Measurements from ENCODE around the gene LSM12. TPM values are rescaled to one million over a fixed set of nuclear protein-coding genes. Genes with fewer than 3 reads are reported as not detected.

The LSM12 gene
- total RNA-seq, 3 donors from 2014 or later: 77.6 to 88.2 (median 85.9) TPM

DNA sequence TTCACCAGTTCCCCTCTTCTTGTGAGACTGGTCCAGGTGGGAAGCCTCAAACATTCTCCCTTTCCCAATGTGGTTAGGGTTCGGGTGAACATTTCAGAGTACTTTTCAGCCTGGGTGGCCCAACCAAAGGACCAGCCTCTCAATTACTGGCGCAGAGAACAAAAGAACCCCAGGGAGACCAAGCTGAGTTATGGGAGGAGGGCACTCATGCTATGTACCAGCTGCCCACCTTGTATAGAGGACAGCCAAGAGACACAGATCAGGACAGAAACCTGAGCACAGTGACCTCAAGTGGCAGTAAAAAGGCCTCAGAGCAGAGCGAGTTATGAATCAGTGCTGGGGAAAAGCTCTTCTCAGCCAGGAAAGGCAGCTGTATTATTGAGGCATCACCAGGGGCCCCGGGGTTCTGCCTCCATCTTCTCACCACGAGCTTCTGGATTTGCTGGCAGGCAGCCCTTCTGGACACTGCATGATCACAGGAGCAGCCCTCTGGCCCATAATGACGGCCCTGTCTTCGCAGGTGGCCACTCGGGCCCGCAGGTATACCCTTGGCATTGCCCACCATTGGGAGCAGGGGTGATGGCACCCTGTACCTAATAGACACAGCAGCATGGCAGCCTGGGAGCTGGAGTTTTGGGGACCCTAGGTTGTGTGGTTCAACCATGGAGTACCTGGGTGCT is 7.9 kb upstream of the LSM12 start:
- ATAC-seq: no peak
- no peaks in the 10 kb centered on the region for H3K9me3 Mint-ChIP-seq
- H3K27me3 Mint-ChIP-seq (ENCODE audit: low read depth): no peaks in the 10 kb centered on the region
- peaks cover 10% of the 10 kb centered on the region for H3K36me3 Mint-ChIP-seq (ENCODE audit: insufficient read depth)
- H3K4me3 Mint-ChIP-seq: no peak overlapping the region
- no peak for DNase-seq
- H3K4me1 Mint-ChIP-seq (ENCODE audit: low read depth): peaks cover 20% of the 10 kb centered on the region

DNA sequence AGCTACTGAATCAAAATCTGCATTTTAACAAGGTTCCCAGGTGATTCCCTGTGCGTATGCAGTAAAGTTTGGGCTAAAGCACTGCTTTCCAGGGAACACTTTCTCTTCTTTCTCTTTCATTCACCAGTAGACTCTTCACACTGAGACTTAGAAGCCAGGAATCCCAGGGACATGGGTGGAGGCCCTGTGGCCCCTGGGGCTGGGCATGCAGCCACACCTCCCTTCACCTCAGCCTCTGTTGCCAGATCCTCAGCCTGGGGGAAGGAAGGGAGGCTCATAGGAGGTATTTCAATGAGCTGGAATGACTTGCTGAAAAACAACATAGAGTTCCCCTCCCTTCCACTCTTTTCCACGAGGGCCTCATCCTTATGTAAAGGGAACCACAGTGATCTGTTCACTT is 5.3 kb upstream of the LSM12 start:
- ATAC-seq: no peak
- no peaks in the 10 kb centered on the region for H3K27me3 Mint-ChIP-seq (ENCODE audit: low read depth)
- no peaks in the 10 kb centered on the region for H3K9me3 Mint-ChIP-seq
- DNase-seq: no peak
- H3K36me3 Mint-ChIP-seq (ENCODE audit: insufficient read depth): peaks cover 8% of the 10 kb centered on the region
- peak overlapping the region; percentile 93 for H3K4me3 Mint-ChIP-seq
- peaks cover 25% of the 10 kb centered on the region for H3K4me1 Mint-ChIP-seq (ENCODE audit: low read depth)

- no peaks in the 10 kb centered on the region for H3K27me3 Mint-ChIP-seq (ENCODE audit: low read depth)
- ATAC-seq: no peak
Measured at GRCh38 chr17:44071198-44071520, 4.7 kb upstream of the LSM12 start.

GRCh38 chr17:44070455-44071197 is 4.2 kb upstream of the LSM12 start, which contains the start of gene G6PC3:
Gene G6PC3 (plus strand): TSS chr17:44070735. CDS start chr17:44070966, 231 bp downstream.
- Mint-ChIP-seq H3K4me1 (ENCODE audit: low read depth) (peaks cover 31% of the 10 kb centered on the region), H3K4me3 (peak within 1 kb of the TSS; percentile 93), H3K36me3 (ENCODE audit: insufficient read depth) (peaks cover 6% of the 10 kb centered on the region), H3K9me3 (no peaks in the 10 kb centered on the region), H3K27me3 (ENCODE audit: low read depth) (no peaks in the 10 kb centered on the region)
- ATAC-seq (peak; percentile 67 to 69), DNase-seq (peak; percentile 64)

More at GRCh38 chr17:44071198-44071520, 4.7 kb upstream of the LSM12 start:
- peaks cover 8% of the 10 kb centered on the region for H3K36me3 Mint-ChIP-seq (ENCODE audit: insufficient read depth)
- peaks cover 29% of the 10 kb centered on the region for H3K4me1 Mint-ChIP-seq (ENCODE audit: low read depth)
- no peaks in the 10 kb centered on the region for H3K9me3 Mint-ChIP-seq
- peak overlapping the region; percentile 93 for H3K4me3 Mint-ChIP-seq
- no peak for DNase-seq

- H3K4me1 Mint-ChIP-seq (ENCODE audit: low read depth): peaks cover 34% of the 10 kb centered on the region
- ATAC-seq: no peak
- H3K9me3 Mint-ChIP-seq: no peaks in the 10 kb centered on the region
- H3K27me3 Mint-ChIP-seq (ENCODE audit: low read depth): no peaks in the 10 kb centered on the region
- peak overlapping the region; percentile 93 for H3K4me3 Mint-ChIP-seq
- H3K36me3 Mint-ChIP-seq (ENCODE audit: insufficient read depth): peaks cover 3% of the 10 kb centered on the region
- no peak for DNase-seq
Measured at GRCh38 chr17:44069974-44070454, 3.5 kb upstream of the LSM12 start.

DNA sequence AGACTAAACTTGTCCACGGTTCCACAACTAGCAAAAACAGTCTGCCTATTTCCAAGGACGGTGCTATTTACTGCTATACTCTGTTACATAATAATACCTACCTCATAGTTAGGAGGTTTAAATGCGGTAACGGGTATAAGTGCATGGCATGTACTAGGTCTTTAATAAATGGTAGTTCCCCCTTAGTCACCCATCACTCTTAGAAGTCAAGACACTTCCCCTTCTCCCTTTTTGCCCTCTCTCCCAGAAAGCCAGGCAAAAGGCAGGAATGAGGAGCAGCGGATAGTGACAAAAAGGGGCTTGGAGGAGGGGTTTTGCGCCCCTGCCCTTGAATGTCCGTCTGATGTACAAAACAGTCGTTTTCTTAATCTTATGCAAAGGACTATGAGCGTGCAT is 1.1 kb upstream of the LSM12 start:
- ATAC-seq (no peak), DNase-seq (no peak)
- Mint-ChIP-seq H3K36me3 (ENCODE audit: insufficient read depth) (peaks cover 11% of the 10 kb centered on the region), H3K27me3 (ENCODE audit: low read depth) (no peaks in the 10 kb centered on the region), H3K4me3 (peak overlapping the region; percentile 91), H3K4me1 (ENCODE audit: low read depth) (peaks cover 48% of the 10 kb centered on the region), H3K9me3 (no peaks in the 10 kb centered on the region)

DNA sequence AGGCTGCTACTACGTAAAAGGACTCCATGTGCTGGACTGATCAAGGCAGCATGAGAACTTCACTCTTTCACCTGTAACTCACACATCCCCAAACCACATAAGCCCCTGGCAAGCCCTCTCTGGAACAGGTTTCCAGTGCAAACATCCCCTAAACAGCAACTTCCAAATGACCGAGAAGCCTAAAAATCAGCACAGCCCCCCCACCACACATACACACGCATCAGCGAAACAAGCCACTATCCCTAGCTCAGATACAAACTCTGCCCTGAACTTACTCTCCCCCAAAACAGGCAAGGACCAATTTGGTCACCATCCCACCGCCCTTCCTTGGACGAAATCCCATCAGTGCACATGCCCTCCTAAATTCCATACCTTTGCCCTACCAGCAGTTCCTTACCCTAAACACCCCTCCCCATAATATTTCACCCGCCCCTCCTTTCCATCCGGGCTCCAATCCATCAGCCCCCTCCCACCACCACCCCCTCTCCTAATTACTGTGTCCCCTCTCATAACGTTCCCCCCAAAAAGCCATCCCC is 735 bp downstream of the LSM12 start:
- Mint-ChIP-seq H3K9me3 (no peaks in the 10 kb centered on the region), H3K4me3 (peak overlapping the region; percentile 91), H3K36me3 (ENCODE audit: insufficient read depth) (peaks cover 18% of the 10 kb centered on the region), H3K4me1 (ENCODE audit: low read depth) (peaks cover 43% of the 10 kb centered on the region), H3K27me3 (ENCODE audit: low read depth) (no peaks in the 10 kb centered on the region)
- DNase-seq (no peak), ATAC-seq (no peak)

DNA sequence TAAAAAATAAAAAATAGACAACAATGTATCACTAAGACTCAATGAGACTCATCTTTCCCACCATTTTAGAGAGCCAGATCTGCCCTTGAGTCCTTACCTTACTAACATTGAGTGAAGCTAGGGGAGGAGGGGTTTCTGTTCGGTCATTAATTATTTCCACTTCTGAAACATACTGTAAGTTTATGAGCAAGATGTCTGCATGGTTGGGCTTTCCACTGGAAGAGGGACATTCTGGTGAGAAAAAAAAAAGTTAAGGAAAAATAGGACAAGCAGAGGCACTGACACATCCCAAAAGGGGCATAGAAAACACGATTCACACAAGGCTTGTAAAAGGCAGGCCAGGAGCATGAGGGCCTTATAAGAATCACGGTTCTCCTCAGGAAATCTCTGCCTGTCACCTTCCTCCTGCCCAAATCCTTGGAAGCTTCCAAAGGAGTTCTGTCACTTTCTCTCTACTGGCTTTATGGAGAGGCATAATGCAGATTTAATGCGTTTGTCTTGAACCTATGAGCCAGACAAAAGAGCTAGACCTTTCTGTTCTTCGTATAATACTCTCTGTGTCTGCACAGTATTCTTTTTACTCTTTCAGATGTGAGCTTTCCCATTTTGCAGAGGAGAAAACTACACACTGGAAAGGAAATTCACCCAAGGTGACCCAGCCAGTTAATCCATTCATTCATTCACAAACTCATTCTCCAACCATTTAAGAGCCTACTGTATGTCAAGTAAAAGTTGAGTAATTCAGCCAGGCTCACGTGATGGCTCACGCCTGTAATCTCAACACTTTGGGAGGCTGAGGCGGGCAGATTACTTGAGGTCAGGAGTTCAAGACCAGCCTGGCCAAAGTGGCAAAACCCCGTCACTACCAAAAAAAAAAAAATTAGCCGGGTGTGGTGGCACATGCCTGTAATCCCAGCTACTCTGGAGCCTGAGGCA is 2.5 kb downstream of the LSM12 start:
- Mint-ChIP-seq H3K9me3 (no peaks in the 10 kb centered on the region), H3K4me1 (ENCODE audit: low read depth) (peaks cover 47% of the 10 kb centered on the region), H3K36me3 (ENCODE audit: insufficient read depth) (peaks cover 32% of the 10 kb centered on the region), H3K27me3 (ENCODE audit: low read depth) (no peaks in the 10 kb centered on the region), H3K4me3 (no peak overlapping the region)
- no peak for ATAC-seq
- no peak for DNase-seq

DNA sequence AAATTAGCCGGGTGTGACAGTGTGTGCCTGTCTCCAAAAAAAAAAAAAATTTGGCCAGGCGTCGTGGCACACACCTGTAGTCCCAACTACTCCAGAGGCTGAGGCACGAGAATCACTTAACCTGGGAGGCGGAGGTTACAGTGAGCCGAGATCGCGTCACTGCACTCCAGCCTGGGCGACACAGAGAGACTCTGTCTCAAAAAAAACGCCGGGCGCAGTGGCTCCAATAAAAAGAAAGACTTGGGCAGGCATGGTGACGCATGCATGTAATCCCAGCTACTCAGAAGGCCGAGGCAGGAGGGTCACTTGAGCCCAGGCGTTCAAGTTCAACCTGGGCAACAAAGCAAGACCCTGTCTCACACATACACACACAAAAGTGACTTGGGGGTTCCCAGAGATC is 3.6 kb downstream of the LSM12 start:
- H3K27me3 Mint-ChIP-seq (ENCODE audit: low read depth): no peaks in the 10 kb centered on the region
- H3K4me1 Mint-ChIP-seq (ENCODE audit: low read depth): peaks cover 50% of the 10 kb centered on the region
- no peaks in the 10 kb centered on the region for H3K9me3 Mint-ChIP-seq
- H3K36me3 Mint-ChIP-seq (ENCODE audit: insufficient read depth): peaks cover 37% of the 10 kb centered on the region
- peak overlapping the region; percentile 11 for H3K4me3 Mint-ChIP-seq
- DNase-seq (no peak), ATAC-seq (no peak)

DNA sequence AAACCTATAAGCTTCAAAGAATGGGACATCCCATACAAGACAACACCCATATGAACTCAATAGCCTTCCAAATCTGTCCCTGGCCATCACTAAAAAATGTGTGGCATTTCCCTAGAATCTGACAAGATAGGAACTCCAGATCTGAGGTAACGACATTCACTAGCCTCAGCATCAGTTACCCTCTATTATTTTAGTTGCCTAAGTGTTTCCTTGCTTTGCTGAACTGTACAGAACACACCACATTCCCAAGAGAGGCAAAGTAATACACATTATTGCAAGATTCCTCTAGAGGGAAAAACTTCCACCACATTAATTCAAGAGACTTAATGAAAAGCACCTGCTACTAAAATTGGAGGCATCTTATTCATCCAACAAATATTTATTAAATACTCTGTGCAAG is 5.0 kb downstream of the LSM12 start:
- Mint-ChIP-seq H3K27me3 (ENCODE audit: low read depth) (no peaks in the 10 kb centered on the region), H3K9me3 (no peaks in the 10 kb centered on the region), H3K4me3 (no peak overlapping the region), H3K36me3 (ENCODE audit: insufficient read depth) (peaks cover 39% of the 10 kb centered on the region), H3K4me1 (ENCODE audit: low read depth) (peaks cover 42% of the 10 kb centered on the region)
- ATAC-seq: no peak
- no peak for DNase-seq

GRCh38 chr17:44059101-44059892 is 7.2 kb downstream of the LSM12 start:
- Mint-ChIP-seq H3K27me3 (ENCODE audit: low read depth) (no peaks in the 10 kb centered on the region), H3K4me3 (no peak overlapping the region), H3K9me3 (no peaks in the 10 kb centered on the region), H3K4me1 (ENCODE audit: low read depth) (peaks cover 37% of the 10 kb centered on the region), H3K36me3 (ENCODE audit: insufficient read depth) (peaks cover 41% of the 10 kb centered on the region)
- ATAC-seq (no peak), DNase-seq (no peak)

DNA sequence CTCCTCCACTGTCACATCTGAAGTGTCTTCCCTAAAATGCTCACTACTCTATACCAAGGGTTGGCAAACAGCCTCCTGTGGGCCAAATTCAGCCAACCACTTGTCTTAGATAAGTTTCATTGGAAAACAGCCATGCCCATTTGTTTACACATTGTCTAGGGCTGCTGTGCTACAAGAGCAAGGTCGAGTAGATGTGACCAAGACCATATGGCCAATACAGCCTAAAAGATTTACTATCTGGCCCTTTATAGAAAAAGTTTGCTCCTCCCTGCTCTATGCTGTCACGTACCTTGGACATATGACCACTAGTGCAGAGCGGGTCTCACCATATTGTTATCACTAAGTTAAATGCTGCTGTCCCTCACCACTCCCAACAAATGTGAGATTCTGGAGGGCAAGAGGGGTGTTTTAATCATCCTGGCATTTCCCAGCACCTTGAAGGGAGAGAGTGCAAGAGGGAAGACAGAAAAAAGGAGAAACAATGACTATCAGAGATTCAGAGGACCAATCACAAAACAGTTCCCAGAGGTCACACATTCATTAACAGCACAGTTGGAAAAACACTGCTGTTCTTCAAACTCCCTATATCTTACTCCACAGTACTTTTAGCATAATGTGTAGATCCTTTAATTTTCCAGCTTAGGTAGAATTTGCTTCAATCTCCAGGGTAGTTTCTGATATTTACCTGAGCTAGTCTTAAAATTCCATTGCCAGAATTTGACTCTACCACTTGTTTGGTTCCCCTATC is 13.2 kb downstream of the LSM12 start:
- Mint-ChIP-seq H3K4me1 (ENCODE audit: low read depth) (peaks cover 11% of the 10 kb centered on the region), H3K27me3 (ENCODE audit: low read depth) (no peaks in the 10 kb centered on the region), H3K36me3 (ENCODE audit: insufficient read depth) (peaks cover 25% of the 10 kb centered on the region), H3K4me3 (no peak overlapping the region), H3K9me3 (no peaks in the 10 kb centered on the region)
- ATAC-seq: no peak
- no peak for DNase-seq

Measured in activated T-cell treated with anti-CD3 and anti-CD28 coated beads, Interleukin-2, amount 50 U/mL, for 4 hours (primary cell).